Parathyroid adenoma (tissue), 2 donors: Measurements from ENCODE around the gene CAMTA1.
A peak's percentile ranks its signal among the peaks of the same experiment; 100 is the strongest.

Source experiments
- H2AFZ ChIP-seq: fragments of 300-600 bp; sonication (generic); one replicate; pipeline ENCODE4 v1.7.0; 2017; ENCODE audit warnings: antibody characterized with exemption, mild to moderate bottlenecking
- H3K27ac ChIP-seq: fragments of 300-600 bp; sonication (generic); one replicate; pipeline ENCODE4 v1.7.0; 2017
- H3K27me3 ChIP-seq: fragments of 300-600 bp; sonication (generic); one replicate; pipeline ENCODE4 v1.7.0; 2017; ENCODE audit warnings: low read length; ENCODE audit not compliant: control insufficient read depth, insufficient read depth
- H3K36me3 ChIP-seq: fragments of 300-600 bp; sonication (generic); one replicate; pipeline ENCODE4 v1.7.0; 2017; ENCODE audit warnings: low read length; ENCODE audit not compliant: control insufficient read depth, insufficient read depth
- H3K4me1 ChIP-seq: fragments of 300-600 bp; sonication (generic); one replicate; pipeline ENCODE4 v1.7.0; 2017; ENCODE audit warnings: control low read depth
- H3K4me2 ChIP-seq: fragments of 300-600 bp; sonication (generic); one replicate; pipeline ENCODE4 v1.7.0; 2017; ENCODE audit warnings: low read length
- H3K4me3 ChIP-seq: fragments of 300-600 bp; sonication (generic); one replicate; pipeline ENCODE4 v1.7.0; 2017; ENCODE audit warnings: low read depth, low read length
- H3K79me2 ChIP-seq: fragments of 300-600 bp; sonication (generic); one replicate; pipeline ENCODE4 v1.7.0; 2017; ENCODE audit warnings: control low read depth
- H3K9ac ChIP-seq: fragments of 300-600 bp; sonication (generic); one replicate; pipeline ENCODE4 v1.7.0; 2017; ENCODE audit warnings: mild to moderate bottlenecking
- H3K9me3 ChIP-seq: fragments of 300-600 bp; sonication (generic); one replicate; pipeline ENCODE4 v1.7.0; 2017; ENCODE audit warnings: low read length; ENCODE audit not compliant: control insufficient read depth
- CTCF ChIP-seq: fragments of 300-600 bp; sonication (generic); IDR thresholded peaks from one replicate; pipeline ENCODE4 v1.7.0; 2017; ENCODE audit warnings: antibody characterized with exemption, mild to moderate bottlenecking
- donor health status: primary hyperparathyroidism.

Gene CAMTA1

GRCh38 chr1:7695497-7696117 is 910.4 kb downstream of the CAMTA1 start:
- TF ChIP-seq CTCF: no peak
- Histone ChIP-seq H3K27me3 (no peaks in the 10 kb centered on the region), H2AFZ (no peak overlapping the region)

GRCh38 chr1:7698641-7699040 is 913.4 kb downstream of the CAMTA1 start:
- Histone ChIP-seq H3K9ac (no peak overlapping the region), H3K79me2 (no peaks in the 10 kb centered on the region)

More at GRCh38 chr1:7695497-7696117, 910.4 kb downstream of the CAMTA1 start:
- Histone ChIP-seq H3K4me1 (no peaks in the 10 kb centered on the region), H3K36me3 (no peaks in the 10 kb centered on the region), H3K4me3 (no peak overlapping the region), H3K27ac (no peak overlapping the region), H3K79me2 (no peaks in the 10 kb centered on the region), H3K9ac (no peak overlapping the region), H3K9me3 (no peaks in the 10 kb centered on the region), H3K4me2 (no peak overlapping the region)

GRCh38 chr1:7702365-7702764 is 917.1 kb downstream of the CAMTA1 start:
- Histone ChIP-seq H3K27ac (no peak overlapping the region), H3K36me3 (no peaks in the 10 kb centered on the region), H3K9me3 (no peaks in the 10 kb centered on the region), H3K79me2 (no peaks in the 10 kb centered on the region), H3K4me3 (no peak overlapping the region), H3K4me2 (no peak overlapping the region), H3K27me3 (no peaks in the 10 kb centered on the region), H3K4me1 (no peaks in the 10 kb centered on the region), H2AFZ (no peak overlapping the region), H3K9ac (no peak overlapping the region)
- no peak for TF ChIP-seq CTCF

More at GRCh38 chr1:7698641-7699040, 913.4 kb downstream of the CAMTA1 start:
- Histone ChIP-seq H3K27ac (no peak overlapping the region), H3K9me3 (no peaks in the 10 kb centered on the region), H3K36me3 (no peaks in the 10 kb centered on the region), H2AFZ (no peak overlapping the region), H3K27me3 (no peaks in the 10 kb centered on the region), H3K4me1 (no peaks in the 10 kb centered on the region), H3K4me3 (no peak overlapping the region), H3K4me2 (no peak overlapping the region)
- TF ChIP-seq CTCF: no peak

GRCh38 chr1:7703321-7704213 is 918.3 kb downstream of the CAMTA1 start:
- H3K4me1 ChIP-seq: no peaks in the 10 kb centered on the region
- no peaks in the 10 kb centered on the region for H3K36me3 ChIP-seq
- peak overlapping the region; percentile 33 for H2AFZ ChIP-seq
- H3K4me3 ChIP-seq: no peak overlapping the region
- H3K9me3 ChIP-seq: no peaks in the 10 kb centered on the region
- no peaks in the 10 kb centered on the region for H3K79me2 ChIP-seq
- H3K27me3 ChIP-seq: no peaks in the 10 kb centered on the region
- no peak overlapping the region for H3K27ac ChIP-seq
- peak overlapping the region; percentile 62 for H3K4me2 ChIP-seq
- no peak for TF ChIP-seq CTCF
- H3K9ac ChIP-seq: no peak overlapping the region
